CD4-positive, alpha-beta T cell treated with Interleukin-15 for 1 hour (primary cell): Measurements from ENCODE around the gene MEIKIN.

Experiments
- DNase-seq: peaks from one replicate; pipeline ENCODE4 v3.0.0-alpha.2; 2020

The MEIKIN gene

GRCh38 chr5:131766689-131767088, 178.8 kb downstream of the MEIKIN start:
- no peak for DNase-seq

DNA sequence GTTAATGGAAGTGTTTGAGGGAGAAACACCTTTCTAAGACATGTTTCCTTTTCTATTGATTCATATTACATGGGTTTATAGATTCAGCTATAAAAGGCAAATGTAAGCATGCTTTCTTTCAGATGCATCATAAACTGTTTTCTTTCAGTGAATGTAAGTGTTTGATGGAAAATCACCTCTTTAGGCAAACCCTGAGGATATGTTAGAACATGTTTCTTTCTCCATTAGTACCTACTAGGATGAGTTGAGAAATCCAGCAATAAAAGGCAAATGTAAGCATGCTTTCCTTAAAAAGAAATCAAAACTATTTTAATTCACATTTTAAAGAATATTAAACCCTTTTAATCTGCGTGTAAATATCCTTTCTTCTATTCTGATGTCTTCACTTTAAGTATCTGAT, 180.2 kb downstream of the MEIKIN start:
- DNase-seq, result no peak

DNA sequence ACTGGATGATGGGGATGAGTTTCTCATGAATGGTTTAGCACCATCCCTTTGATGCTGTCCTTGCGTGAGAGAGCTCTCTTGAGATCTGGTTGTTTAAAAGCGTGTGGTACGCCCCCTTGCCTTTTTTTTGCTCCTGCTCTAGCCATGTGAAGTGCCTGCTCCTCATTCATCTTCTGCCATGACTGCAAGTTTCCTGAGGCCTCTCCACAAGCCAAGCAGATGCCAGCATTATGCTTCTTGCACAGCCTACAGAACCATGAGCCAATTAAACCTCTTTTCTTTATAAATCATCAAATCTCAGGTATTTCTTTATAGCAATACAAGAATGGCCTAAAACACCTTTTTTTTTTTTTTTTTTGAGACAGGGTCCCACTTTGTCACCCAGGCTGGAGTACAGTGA, 181.5 kb downstream of the MEIKIN start:
- no peak for DNase-seq

- no peak for DNase-seq
These were observed 184.7 kb downstream of the MEIKIN start for GRCh38 chr5:131760793-131761192.

DNA sequence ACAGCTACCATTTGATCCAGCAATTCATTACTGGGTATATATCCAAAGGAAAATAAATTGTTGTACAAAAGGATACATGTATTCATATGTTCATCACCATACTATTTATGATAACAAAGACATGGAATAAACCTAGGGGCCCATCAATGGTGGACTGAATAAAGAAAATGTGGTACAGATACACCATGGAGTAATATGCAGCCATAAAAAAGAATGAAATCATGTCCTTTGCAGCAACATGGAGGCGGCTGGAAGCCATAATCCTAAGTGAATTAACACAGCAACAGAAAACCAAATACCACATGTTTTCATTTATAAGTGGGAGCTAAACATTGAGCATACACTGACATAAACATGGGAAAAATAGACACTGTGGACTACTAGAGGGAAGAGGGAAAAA, 185.8 kb downstream of the MEIKIN start:
- no peak for DNase-seq

GRCh38 chr5:131758520-131758900, 187.0 kb downstream of the MEIKIN start:
- DNase-seq, result no peak

GRCh38 chr5:131757830-131758519, 187.5 kb downstream of the MEIKIN start:
- DNase-seq, result no peak
